GM18511 (cell line): Measurements from ENCODE around the gene CPT1B.

ENCODE experiments used
- ATAC-seq: cut with Tn5 transposase; IDR thresholded peaks from one replicate; pipeline ENCODE4 v1.9.1; 2021; ENCODE audit warnings: mild to moderate bottlenecking, moderate library complexity; ENCODE audit not compliant: unreplicated experiment

CPT1B gene

DNA sequence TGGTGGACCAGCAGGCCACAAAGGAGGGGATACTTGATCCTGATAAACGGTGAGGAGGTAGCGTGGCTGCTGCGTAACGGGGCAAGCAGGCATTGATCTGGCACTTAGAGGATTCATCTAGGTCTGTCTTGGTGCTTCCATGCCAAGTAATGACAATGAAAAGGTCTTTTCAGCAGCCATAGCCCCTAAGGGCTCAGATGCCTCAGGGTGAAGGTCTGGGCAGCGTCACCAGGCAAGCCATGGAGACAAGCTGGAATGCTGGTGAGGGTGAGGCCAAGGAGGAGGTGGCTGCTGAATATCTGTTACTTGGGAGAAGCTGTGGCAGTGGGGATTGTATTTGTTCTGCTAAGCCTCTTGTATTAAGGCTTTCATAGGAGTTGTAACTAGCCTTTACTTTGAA, 9.2 kb upstream of the CPT1B start:
- no peak for ATAC-seq

GRCh38 chr22:50586416-50586815, 8.2 kb upstream of the CPT1B start:
- ATAC-seq: no peak

GRCh38 chr22:50585781-50586180, 7.6 kb upstream of the CPT1B start:
- no peak for ATAC-seq

DNA sequence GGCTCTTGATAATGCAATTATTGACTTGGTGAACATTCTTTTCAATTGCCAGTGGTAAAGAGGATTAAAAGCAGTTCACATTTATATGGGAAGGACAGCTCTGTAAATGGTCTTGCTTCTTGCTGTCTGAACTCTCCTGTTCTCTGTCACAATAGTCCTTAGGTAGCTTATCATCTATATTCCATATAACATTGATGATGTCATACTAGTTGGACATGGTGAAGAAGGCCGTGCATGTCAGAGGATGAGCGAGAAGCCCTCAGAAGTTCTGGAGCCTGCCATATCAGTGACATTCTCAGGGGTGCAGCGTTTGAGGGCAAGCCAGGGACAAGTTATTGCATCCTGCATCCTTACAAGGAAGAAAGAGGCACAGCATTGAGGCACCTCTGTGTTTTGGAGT, 7.0 kb upstream of the CPT1B start:
- ATAC-seq: no peak

- ATAC-seq: no peak
These were observed 6.2 kb upstream of the CPT1B start for GRCh38 chr22:50584106-50585096.

DNA sequence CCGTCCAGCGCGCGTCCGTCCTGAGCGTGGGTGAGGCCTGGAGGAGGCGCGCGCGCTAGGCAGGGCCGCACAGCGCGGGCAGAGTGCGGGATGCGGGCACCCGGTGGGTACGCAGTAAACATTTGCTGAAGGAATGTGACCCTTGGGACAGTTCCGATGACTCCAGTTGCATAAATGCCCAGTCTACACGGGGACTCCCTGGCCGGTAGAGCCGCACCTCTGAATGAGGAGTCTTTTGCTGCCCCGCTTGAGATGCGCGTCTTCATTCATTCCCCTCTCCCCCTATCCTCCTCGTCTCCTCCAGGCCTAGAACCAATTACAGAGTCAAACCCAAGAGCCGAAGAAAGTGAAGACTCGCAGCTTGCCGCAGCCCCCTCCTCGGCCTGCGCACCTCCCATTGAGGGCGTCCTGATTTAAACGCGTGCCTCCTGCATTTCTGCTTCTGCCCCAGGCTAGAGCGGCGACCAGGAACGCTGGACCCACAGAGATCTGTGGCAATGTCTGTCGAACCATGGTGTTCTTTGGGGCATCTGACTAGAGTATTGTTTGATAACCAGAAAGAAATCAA, 5.2 kb upstream of the CPT1B start:
- peak; percentile 30 for ATAC-seq

- peak; percentile 88 for ATAC-seq
These were observed 4.5 kb upstream of the CPT1B start, which contains the start of gene CHKB for GRCh38 chr22:50582493-50583293. TSS of gene CHKB (minus strand) at chr22:50582849. CDS start at chr22:50582781, 68 bp downstream.

DNA sequence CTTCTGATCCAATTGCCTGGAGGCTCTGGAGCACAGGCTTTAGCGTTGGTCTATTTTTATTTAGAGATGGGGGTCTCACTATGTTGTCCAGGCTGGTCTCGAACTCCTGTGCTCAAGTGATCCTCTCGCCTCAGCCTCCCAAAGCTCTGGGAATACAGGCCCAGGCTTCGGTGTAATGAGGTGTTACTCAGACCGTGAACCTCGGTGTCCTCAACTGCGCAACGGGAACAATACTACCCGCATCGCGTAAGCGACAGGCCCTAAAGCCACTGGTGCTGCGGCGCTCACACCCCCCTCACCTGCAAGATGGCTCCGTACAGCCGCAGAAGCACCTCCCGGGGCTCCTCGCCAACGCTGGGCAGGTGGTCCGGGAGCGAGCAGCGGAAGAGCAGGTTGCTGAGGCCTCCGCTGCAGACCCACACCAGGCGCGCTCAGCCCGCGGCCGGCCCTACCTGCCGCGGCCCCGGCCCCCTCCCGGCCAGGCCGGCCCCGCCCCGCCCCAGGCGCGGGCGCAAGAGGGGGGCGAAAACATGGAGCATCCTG, 3.8 kb upstream of the CPT1B start:
- ATAC-seq: peak; percentile 34

DNA sequence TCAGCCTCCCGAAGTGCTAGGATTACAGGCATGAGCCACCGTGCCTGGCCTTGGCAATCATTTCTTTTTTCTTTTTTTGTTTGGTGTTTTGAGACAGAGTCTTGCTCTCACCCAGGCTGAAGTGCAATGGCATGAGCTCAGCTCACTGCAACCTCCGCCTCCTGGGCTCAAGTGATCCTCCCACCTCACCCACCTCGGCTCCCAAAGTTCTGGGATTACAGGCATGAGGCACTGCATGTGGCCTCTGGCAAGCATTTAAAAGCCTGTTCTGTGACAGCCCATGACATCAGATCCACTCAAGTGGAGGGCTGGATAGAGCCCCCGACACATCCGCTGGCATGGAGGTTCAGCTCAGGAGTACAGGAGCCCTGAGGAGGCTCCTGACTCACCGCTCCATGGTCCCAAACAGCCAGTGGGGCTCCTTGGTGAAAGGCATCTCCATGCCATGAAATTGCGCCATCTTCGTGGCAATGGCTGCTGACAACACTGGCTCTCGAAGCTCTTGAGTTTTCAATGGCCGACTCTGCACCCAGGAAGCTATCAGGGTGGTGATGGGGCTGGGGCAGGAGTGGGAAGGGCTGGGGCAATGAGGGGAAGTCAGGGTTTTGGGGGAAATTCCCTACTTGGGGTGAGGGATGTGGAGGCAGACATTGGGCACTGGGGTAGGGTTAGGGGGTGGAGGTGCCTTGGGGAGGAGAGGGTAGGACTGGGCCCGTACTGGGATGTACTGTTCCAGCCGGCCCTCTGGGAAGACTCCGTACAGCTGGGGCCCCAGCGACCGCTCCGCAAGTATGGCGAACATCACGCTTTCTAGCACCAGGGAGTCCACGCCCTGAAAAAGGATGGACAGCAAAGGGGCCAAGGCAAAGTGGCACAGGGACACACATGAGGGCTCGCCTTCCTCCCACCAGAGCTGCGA, 3.1 kb upstream of the CPT1B start:
- ATAC-seq: no peak

- ATAC-seq: no peak
These were observed 1.5 kb upstream of the CPT1B start for GRCh38 chr22:50579752-50580151.

DNA sequence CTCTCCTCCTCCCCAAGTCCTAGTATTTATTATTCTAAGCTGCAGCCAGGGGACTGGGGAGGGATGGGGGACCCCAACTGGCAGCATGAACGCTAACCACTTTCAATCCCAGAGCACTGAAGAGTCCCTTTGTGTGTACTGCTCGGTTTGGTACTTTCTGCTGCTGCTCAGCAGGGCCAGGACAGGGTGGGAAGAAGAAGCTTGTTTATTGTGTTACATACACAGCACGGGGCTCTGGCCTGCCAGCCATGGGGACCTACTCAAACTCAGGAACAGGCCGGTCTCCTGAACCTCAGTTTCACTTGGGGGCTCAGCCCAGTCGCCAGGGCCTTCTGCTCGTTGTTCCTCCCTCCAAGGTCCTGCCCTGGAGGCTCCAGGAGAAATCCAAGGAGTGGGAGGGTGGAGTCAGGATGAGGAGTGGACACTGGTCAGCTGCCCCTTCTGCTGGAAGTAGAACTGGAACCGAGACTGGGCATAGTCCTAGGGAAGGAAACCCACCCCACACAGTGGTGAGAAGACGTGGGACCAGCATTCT, 616 bp upstream of the CPT1B start:
- ATAC-seq: no peak

DNA sequence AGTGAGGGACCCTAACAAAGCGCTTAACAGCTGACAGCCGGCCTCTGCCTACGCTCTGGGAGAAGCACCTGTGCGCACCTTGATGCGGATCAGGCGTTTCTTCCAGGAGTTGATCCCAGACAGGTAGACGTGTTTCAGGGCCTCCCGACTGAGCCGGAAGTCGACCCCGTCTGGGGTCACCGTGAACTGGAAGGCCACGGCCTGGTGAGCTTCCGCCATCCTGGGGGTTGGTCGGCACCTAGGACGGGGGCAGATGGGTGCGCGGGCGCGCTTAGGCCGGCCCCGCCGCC, 585 bp downstream of the CPT1B start:
- ATAC-seq: no peak

GRCh38 chr22:50576806-50577696, 1.2 kb downstream of the CPT1B start:
- no peak for ATAC-seq

DNA sequence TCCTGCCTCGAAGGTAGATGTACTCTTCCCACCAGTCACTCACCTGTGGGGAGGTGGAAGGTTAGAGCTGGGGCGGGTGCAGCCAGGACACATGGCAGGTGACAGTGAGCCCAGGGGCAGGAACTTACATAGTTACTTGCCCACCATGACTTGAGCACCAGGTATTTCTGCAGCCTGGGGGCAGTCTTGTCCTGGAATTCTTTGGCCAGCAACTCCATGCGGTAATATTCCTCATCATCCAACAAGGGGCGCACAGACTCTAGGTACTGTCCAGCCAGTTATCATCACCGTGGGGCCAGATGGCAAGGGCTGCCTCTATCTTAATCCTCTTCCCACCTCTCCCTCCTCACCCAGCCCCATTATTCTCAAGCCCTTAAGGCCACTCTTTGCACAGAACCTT, 2.2 kb downstream of the CPT1B start:
- ATAC-seq: no peak

DNA sequence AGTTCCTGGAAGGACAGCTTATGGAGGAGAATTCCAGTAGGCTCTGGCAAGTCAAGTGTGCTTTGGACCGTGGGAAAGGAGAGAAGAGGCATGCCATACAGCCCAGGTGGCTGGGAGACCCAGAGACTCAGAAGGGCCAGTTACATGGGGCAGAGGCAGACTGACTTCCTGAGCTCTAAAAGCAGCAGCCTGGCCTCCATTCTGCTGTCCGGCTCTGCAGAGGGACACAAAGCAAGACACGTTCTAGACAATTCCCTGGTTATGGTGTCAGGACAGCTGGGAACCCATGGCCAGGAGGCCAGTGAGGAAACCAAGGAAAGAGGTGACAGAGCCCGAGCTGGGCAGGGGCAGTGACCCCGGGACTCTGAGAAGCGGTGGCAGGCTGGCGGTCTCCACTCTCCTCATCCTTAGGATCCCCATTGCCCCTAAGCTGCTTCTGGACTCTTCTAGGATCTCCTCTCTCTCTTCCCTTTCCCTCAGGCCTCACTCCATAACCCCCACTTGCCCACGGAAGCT, 2.7 kb downstream of the CPT1B start:
- ATAC-seq: no peak

DNA sequence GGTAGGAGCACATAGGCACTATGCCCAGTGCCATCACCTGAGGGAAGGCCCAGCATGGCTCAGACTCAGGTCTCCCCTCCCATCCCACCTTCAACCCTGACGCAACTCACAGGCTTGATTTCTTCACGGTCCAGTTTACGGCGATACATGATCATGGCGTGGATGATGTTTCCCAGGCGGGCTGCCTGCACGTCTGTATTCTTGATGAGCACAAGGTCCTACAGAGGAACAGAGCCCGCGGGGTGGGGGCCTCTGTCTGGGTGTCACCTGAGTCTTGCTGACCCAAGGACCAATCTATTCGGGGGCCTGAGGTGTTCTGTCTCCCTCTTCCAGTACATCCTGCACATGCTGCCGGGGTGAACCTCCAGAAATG, 3.9 kb downstream of the CPT1B start:
- no peak for ATAC-seq

DNA sequence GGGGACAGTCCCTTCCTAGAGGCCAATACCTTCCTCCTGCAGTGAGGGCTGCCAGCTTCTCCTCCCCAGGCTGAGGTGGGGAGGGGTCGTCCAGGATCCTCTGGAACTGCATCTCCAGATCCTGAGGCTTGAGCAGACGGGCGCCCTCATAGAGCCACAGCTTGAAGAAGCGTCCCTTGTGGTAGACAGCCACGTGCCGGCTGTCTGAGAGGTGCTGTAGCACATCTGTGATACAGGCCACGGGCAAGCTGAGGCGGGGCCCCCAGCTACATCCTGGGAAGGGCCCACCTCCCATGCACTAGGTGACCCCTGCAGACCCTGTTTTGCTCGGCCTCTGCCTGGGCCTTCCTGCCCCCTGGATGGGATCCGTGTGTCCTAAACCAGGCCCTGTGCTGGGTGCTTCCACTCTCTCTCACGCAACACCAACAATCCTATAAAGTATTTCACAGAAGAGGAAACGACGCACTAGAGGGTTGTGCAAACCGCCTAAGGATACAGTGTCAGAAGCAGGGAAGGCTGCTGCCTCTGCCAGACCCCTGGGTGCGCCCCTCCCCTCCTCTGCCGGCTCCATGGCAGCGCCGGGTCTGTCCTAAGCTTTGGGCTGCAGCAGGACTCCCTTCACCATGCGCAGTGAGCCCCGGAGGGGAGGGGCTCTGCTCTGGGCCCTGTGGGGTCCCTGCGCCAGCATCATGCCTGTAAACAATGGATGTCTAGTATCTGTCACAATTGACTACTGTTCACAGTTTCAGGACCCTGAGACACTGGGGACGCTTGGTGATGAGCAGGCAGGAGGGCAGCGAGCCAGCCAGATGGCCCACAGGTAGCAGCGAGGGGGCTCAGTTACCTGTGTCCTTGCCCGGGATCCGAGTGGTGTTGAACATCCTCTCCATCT, 4.5 kb downstream of the CPT1B start:
- no peak for ATAC-seq

- no peak for ATAC-seq
These were observed 5.3 kb downstream of the CPT1B start for GRCh38 chr22:50572965-50573364.
